Measurements from ENCODE around the gene NOMO2.
"Not testable (repeated sequence)": the region's sequence is repeated elsewhere in the genome, so short reads cannot be mapped to it uniquely, and the experiment has no call there.

NOMO2 gene

GRCh38 chr16:18394363-18394762 lies 167.5 kb downstream of the NOMO2 start:
- H3K4me3 ChIP-seq (ENCODE audit: low read depth, low read length); DNase-seq (ENCODE audit: low read depth): not testable (repeated sequence)

- DNase-seq (ENCODE audit: low read depth); H3K4me3 ChIP-seq (ENCODE audit: low read depth, low read length): not testable (repeated sequence)
Measured at GRCh38 chr16:18387767-18388166, 174.1 kb downstream of the NOMO2 start.

GRCh38 chr16:18386517-18386916 lies 175.4 kb downstream of the NOMO2 start:
- DNase-seq (ENCODE audit: low read depth): not testable (repeated sequence)

GRCh38 chr16:18385285-18385684 lies 176.6 kb downstream of the NOMO2 start:
- not testable (repeated sequence) for DNase-seq (ENCODE audit: low read depth); H3K4me3 ChIP-seq (ENCODE audit: low read depth, low read length)

More at GRCh38 chr16:18386517-18386916, 175.4 kb downstream of the NOMO2 start:
- not testable (repeated sequence) for H3K4me3 ChIP-seq (ENCODE audit: low read depth, low read length)

- not testable (repeated sequence) for DNase-seq (ENCODE audit: low read depth); H3K4me3 ChIP-seq (ENCODE audit: low read depth, low read length)
Measured at GRCh38 chr16:18384869-18385268, 177.0 kb downstream of the NOMO2 start.

DNA sequence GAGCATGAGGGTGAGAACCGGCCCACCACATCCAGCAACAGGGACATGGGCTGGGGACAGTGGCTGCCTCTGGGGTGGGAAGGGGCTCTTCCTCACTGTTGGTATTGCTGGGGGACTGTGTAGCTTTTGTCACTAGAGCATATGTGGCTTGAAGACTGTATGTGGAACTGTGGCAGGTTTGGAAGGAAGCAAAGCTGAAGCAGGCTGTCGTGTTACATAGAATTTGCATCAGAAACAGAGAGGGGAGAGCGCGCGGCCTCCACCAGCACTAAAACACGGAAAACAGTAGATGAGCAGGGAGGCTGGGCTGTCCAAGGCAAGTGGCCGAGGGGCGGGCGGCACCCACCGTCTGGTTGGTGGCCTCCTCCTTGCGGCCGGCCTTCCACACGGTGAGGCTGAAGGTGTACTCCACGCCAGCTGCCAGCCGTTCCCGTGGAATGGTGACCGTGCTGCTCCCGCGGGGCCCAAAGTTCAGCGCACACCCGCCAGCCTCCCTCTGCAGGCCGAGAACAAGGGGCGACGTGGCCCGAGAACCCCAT lies 177.7 kb downstream of the NOMO2 start:
- DNase-seq (ENCODE audit: low read depth); H3K4me3 ChIP-seq (ENCODE audit: low read depth, low read length): not testable (repeated sequence)

DNA sequence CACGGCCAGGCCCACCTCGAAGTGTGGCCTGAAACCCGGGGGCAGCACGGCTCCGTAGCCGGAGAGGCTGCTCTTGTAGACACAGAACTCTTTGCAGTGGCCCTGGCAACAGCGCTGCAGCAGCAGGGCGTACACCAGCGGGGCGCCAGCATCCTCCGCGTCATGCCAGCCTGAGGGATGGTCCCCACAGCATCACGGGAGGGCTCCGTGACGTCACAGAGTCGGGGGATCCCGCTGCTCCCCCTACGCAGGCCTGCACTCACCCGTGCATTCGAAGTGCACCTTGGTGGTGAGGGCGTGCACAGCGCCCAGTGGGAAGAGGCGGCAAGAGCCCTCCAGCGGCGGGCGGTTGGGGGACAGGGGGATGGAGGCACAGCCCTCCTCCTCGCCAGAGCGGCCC lies 179.2 kb downstream of the NOMO2 start:
- DNase-seq (ENCODE audit: low read depth): not testable (repeated sequence)

More for the DNA sequence above, 179.2 kb downstream of the NOMO2 start:
- H3K4me3 ChIP-seq (ENCODE audit: low read depth, low read length): not testable (repeated sequence)

Measured in choroid plexus epithelial cell (primary cell).